ENCODE measurements around the gene ZCWPW1.

DNA sequence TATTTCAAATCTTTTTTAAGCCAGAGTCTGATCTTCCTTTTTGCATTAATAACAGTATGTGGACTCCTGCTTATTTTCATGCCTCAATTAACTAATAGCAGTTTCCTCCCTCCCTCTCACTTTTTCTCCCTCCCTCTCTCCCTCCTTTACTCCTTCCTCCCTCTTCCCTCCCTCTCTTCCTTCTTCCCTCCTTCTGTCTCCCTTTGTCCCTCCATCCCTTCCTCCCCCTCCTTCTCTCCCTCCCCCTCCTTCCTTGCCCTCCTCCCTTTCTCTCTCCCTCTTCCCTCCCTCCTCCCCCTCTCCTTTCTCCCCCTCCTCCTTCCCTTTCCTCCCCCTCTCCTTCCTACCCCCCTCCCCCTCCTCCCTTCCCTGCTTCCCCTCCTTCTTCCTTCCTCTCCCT lies 2.0 kb downstream of the ZCWPW1 start:
- TF ChIP-seq CREM (IDR thresholded peaks at IDR 0.05; ENCODE audit: low read depth): no peak
- no peak for TF ChIP-seq EZH2 (IDR thresholded peaks at IDR 0.05; ENCODE audit: borderline replicate concordance, control insufficient read depth, low read depth, low read length)
- TF ChIP-seq NFYB (IDR thresholded peaks at IDR 0.05; ENCODE audit: insufficient read depth, low read depth, low read length): no peak
- TF ChIP-seq YY1 (IDR thresholded peaks at IDR 0.05; ENCODE audit: low read depth, low read length): no peak
- TF ChIP-seq, protein P1, sequence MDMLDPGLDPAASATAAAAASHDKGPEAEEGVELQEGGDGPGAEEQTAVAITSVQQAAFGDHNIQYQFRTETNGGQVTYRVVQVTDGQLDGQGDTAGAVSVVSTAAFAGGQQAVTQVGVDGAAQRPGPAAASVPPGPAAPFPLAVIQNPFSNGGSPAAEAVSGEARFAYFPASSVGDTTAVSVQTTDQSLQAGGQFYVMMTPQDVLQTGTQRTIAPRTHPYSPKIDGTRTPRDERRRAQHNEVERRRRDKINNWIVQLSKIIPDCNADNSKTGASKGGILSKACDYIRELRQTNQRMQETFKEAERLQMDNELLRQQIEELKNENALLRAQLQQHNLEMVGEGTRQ (IDR thresholded peaks at IDR 0.05; ENCODE audit: borderline replicate concordance, low read depth, low read length): no peak
- no peak for TF ChIP-seq RFX5 (IDR thresholded peaks at IDR 0.05; ENCODE audit: low read depth, low read length)
- no peak for TF ChIP-seq SREBF2 (IDR thresholded peaks at IDR 0.05; ENCODE audit: low read length)
- no peak for TF ChIP-seq POLR2AphosphoS5 (IDR thresholded peaks at IDR 0.05; ENCODE audit: low read length)
- TF ChIP-seq CBX5 (IDR thresholded peaks at IDR 0.05; ENCODE audit: low read depth): no peak
- TF ChIP-seq PML (IDR thresholded peaks at IDR 0.05; ENCODE audit: low read length): no peak
- no peak for TF ChIP-seq SREBF1 (IDR thresholded peaks at IDR 0.05; ENCODE audit: low read length)
- TF ChIP-seq EP300 (IDR thresholded peaks at IDR 0.05; ENCODE audit: borderline replicate concordance in 1 of 2, control insufficient read depth in 1 of 2, low read depth in 2 of 2, low read length in 2 of 2): no peak
- no peak for TF ChIP-seq HDAC6 (IDR thresholded peaks at IDR 0.05; ENCODE audit: unreplicated experiment)
